GM13976 (cell line): ENCODE measurements around the gene TNS3.

Source experiments
- DNase-seq: peaks from one replicate; pipeline ENCODE4 v3.0.0; 2012; ENCODE audit warnings: low spot score
- CTCF ChIP-seq: IDR thresholded peaks from 2 replicates; pipeline ENCODE4 v1.5.1; 2012; ENCODE audit warnings: borderline replicate concordance, mild to moderate bottlenecking; ENCODE audit not compliant: insufficient read depth; ENCODE audit errors: extremely low read depth, missing control alignments, control extremely low read depth
- in situ Hi-C: fragments of 300-500 bp; cut with MboI; formaldehyde crosslinking; loops from one replicate; pipeline ENCODE4 v1.12.0; 2022; ENCODE audit warnings: low sequenced_read_pairs, mixed read lengths, inconsistent platforms; ENCODE audit not compliant: unreplicated experiment

TNS3 gene

GRCh38 chr7:47389171-47389922 lies 192.6 kb downstream of the TNS3 start:
- no peak for DNase-seq
- in situ Hi-C loops: no loop called here
- no peak for TF ChIP-seq CTCF

GRCh38 chr7:47387506-47387905 lies 194.4 kb downstream of the TNS3 start:
- no peak for TF ChIP-seq CTCF
- no peak for DNase-seq
- in situ Hi-C loops: no loop called here

- no peak for DNase-seq
- in situ Hi-C loops: no loop called here
- TF ChIP-seq CTCF: no peak
Observed at GRCh38 chr7:47386273-47386835, 195.6 kb downstream of the TNS3 start.

- DNase-seq: no peak
- in situ Hi-C loops: no loop called here
- TF ChIP-seq CTCF: no peak
Observed at GRCh38 chr7:47385536-47386125, 196.3 kb downstream of the TNS3 start.

- in situ Hi-C loops: no loop called here
- no peak for TF ChIP-seq CTCF
- DNase-seq: no peak
Observed at GRCh38 chr7:47384755-47385535, 197.0 kb downstream of the TNS3 start.

GRCh38 chr7:47383696-47384445 lies 198.0 kb downstream of the TNS3 start:
- in situ Hi-C loops: no loop called here
- no peak for TF ChIP-seq CTCF
- DNase-seq: no peak
